ENCODE data around the gene CAMSAP1.

CAMSAP1 gene

GRCh38 chr9:135766251-135766650 lies 141.1 kb downstream of the CAMSAP1 start:
- TF ChIP-seq POLR2A (IDR thresholded peaks at IDR 0.05; ENCODE audit: low read depth, low read length), result no peak
- TF ChIP-seq SPI1 (IDR thresholded peaks at IDR 0.05; ENCODE audit: low read depth, low read length), result no peak
- no peak for TF ChIP-seq POU2F2 (IDR thresholded peaks at IDR 0.05; ENCODE audit: low read depth, low read length)
- no peak for TF ChIP-seq TAF1 (IDR thresholded peaks at IDR 0.05; ENCODE audit: low read depth, low read length)
- TF ChIP-seq PAX5 (IDR thresholded peaks at IDR 0.05; ENCODE audit: insufficient read depth, low read length, severe bottlenecking), result no peak
- TF ChIP-seq POLR2AphosphoS5 (IDR thresholded peaks at IDR 0.05; ENCODE audit: low read depth, low read length), result no peak
- DNase-seq (ENCODE audit: insufficient read length, low spot score) (no peak), FAIRE-seq (no peak)

- DNase-seq (ENCODE audit: insufficient read length, low spot score) (no peak), FAIRE-seq (no peak)
- no peak for TF ChIP-seq POU2F2 (IDR thresholded peaks at IDR 0.05; ENCODE audit: low read depth, low read length)
- no peak for TF ChIP-seq PAX5 (IDR thresholded peaks at IDR 0.05; ENCODE audit: insufficient read depth, low read length, severe bottlenecking)
- no peak for TF ChIP-seq TAF1 (IDR thresholded peaks at IDR 0.05; ENCODE audit: low read depth, low read length)
- TF ChIP-seq POLR2A (IDR thresholded peaks at IDR 0.05; ENCODE audit: low read depth, low read length), result no peak
- no peak for TF ChIP-seq POLR2AphosphoS5 (IDR thresholded peaks at IDR 0.05; ENCODE audit: low read depth, low read length)
- TF ChIP-seq SPI1 (IDR thresholded peaks at IDR 0.05; ENCODE audit: low read depth, low read length), result no peak
Measured at GRCh38 chr9:135765416-135765815, 141.9 kb downstream of the CAMSAP1 start.

GRCh38 chr9:135764731-135765130 lies 142.6 kb downstream of the CAMSAP1 start:
- DNase-seq (ENCODE audit: insufficient read length, low spot score) (no peak), FAIRE-seq (no peak)
- TF ChIP-seq POLR2A (IDR thresholded peaks at IDR 0.05; ENCODE audit: low read depth, low read length), result no peak
- TF ChIP-seq SPI1 (IDR thresholded peaks at IDR 0.05; ENCODE audit: low read depth, low read length), result no peak
- TF ChIP-seq TAF1 (IDR thresholded peaks at IDR 0.05; ENCODE audit: low read depth, low read length), result no peak
- TF ChIP-seq POLR2AphosphoS5 (IDR thresholded peaks at IDR 0.05; ENCODE audit: low read depth, low read length), result no peak
- no peak for TF ChIP-seq PAX5 (IDR thresholded peaks at IDR 0.05; ENCODE audit: insufficient read depth, low read length, severe bottlenecking)
- no peak for TF ChIP-seq POU2F2 (IDR thresholded peaks at IDR 0.05; ENCODE audit: low read depth, low read length)

- no peak for FAIRE-seq
- TF ChIP-seq POLR2A (IDR thresholded peaks at IDR 0.05; ENCODE audit: low read depth, low read length) (no peak), PAX5 (IDR thresholded peaks at IDR 0.05; ENCODE audit: insufficient read depth, low read length, severe bottlenecking) (no peak), TAF1 (IDR thresholded peaks at IDR 0.05; ENCODE audit: low read depth, low read length) (no peak), SPI1 (IDR thresholded peaks at IDR 0.05; ENCODE audit: low read depth, low read length) (no peak), POLR2AphosphoS5 (IDR thresholded peaks at IDR 0.05; ENCODE audit: low read depth, low read length) (no peak), POU2F2 (IDR thresholded peaks at IDR 0.05; ENCODE audit: low read depth, low read length) (no peak)
Measured at GRCh38 chr9:135763716-135764446, 143.5 kb downstream of the CAMSAP1 start.

DNA sequence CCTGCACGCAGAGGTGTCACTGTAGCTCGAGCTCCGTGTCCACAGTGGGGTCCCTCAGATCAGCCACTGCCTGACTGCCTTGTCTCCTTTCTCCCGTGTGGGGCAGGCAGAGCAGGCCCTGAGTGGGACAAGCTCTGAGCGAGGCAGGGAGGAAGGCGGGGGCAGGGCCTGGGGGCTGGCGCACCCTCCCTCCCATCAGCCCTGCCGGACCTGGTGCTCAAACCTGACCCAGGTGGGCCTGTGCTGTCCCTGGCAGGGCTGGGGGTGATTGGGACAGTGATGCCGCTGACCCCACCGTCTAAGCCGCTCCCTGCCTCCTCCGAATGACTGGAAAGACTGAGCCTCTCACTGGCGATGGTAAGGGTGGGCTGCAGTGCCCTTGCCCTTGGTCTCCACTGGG lies 144.4 kb downstream of the CAMSAP1 start:
- no peak for FAIRE-seq
- TF ChIP-seq POLR2A (IDR thresholded peaks at IDR 0.05; ENCODE audit: low read depth, low read length), result no peak
- no peak for TF ChIP-seq POLR2AphosphoS5 (IDR thresholded peaks at IDR 0.05; ENCODE audit: low read depth, low read length)
- no peak for TF ChIP-seq PAX5 (IDR thresholded peaks at IDR 0.05; ENCODE audit: insufficient read depth, low read length, severe bottlenecking)
- no peak for TF ChIP-seq POU2F2 (IDR thresholded peaks at IDR 0.05; ENCODE audit: low read depth, low read length)
- TF ChIP-seq SPI1 (IDR thresholded peaks at IDR 0.05; ENCODE audit: low read depth, low read length), result no peak
- no peak for TF ChIP-seq TAF1 (IDR thresholded peaks at IDR 0.05; ENCODE audit: low read depth, low read length)
- DNase-seq (ENCODE audit: insufficient read length, low spot score), result no peak

More at GRCh38 chr9:135763716-135764446, 143.5 kb downstream of the CAMSAP1 start:
- no peak for DNase-seq (ENCODE audit: insufficient read length, low spot score)

DNA sequence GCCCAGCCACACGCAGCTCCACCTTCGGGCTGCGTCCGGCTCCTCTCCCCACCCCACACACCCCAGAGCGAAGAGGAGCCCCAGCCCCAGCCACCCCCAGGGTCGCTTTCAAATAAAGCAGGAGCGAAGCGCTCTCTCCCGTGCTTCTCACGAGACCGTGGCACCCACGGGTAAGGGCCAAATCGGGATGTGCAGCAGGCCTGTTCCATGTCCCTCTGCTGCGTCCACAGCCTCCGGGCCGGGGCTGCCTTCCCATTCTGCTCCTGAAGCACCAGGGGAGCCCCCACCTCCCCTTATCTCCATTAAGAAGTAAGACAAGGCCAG lies 145.5 kb downstream of the CAMSAP1 start:
- TF ChIP-seq SPI1 (IDR thresholded peaks at IDR 0.05; ENCODE audit: low read depth, low read length), result no peak
- TF ChIP-seq POLR2A (IDR thresholded peaks at IDR 0.05; ENCODE audit: low read depth, low read length), result no peak
- TF ChIP-seq POU2F2 (IDR thresholded peaks at IDR 0.05; ENCODE audit: low read depth, low read length), result no peak
- no peak for TF ChIP-seq POLR2AphosphoS5 (IDR thresholded peaks at IDR 0.05; ENCODE audit: low read depth, low read length)
- no peak for TF ChIP-seq TAF1 (IDR thresholded peaks at IDR 0.05; ENCODE audit: low read depth, low read length)
- TF ChIP-seq PAX5 (IDR thresholded peaks at IDR 0.05; ENCODE audit: insufficient read depth, low read length, severe bottlenecking), result no peak
- DNase-seq (ENCODE audit: insufficient read length, low spot score), result no peak
- FAIRE-seq, result no peak

DNA sequence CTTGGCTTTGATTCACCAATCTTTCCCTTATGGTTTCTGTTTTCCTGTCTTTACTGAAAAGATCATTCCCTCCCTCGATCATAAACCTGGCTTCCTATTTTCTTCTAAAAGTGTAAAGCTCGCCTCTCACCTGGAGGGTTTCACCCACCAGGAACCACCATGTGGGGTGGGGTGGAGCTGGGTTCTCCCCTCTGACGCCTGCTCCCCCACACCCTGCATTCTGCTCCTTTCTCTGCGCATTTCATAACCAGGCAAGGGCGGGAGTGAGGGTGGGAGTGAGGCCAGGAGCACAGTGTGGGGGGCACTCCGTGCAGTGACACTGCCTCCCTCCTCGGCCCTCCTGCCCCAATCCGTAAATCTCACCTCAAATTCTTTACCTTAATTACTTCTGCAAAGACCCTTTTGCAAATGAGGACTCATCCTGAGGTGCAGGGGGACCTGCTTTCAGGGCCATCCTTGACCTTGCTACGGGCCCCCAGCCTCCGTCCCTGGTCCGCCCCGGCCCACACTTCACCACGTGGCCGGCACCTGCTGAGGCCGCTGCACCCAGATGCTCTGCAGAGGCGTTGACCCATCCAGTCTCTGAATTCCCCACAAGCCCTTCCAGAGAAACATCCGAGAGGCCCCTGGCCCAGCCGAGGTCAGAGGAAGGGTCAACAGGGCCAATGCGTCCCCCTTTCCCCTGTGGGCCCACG lies 146.0 kb downstream of the CAMSAP1 start:
- FAIRE-seq (no peak), DNase-seq (ENCODE audit: insufficient read length, low spot score) (no peak)
- no peak for TF ChIP-seq POU2F2 (IDR thresholded peaks at IDR 0.05; ENCODE audit: low read depth, low read length)
- TF ChIP-seq PAX5 (IDR thresholded peaks at IDR 0.05; ENCODE audit: insufficient read depth, low read length, severe bottlenecking), result no peak

GRCh38 chr9:135760465-135760864 lies 146.9 kb downstream of the CAMSAP1 start:
- FAIRE-seq (no peak), DNase-seq (ENCODE audit: insufficient read length, low spot score) (no peak)
- TF ChIP-seq POU2F2 (IDR thresholded peaks at IDR 0.05; ENCODE audit: low read depth, low read length), result no peak
- no peak for TF ChIP-seq TAF1 (IDR thresholded peaks at IDR 0.05; ENCODE audit: low read depth, low read length)
- TF ChIP-seq PAX5 (IDR thresholded peaks at IDR 0.05; ENCODE audit: insufficient read depth, low read length, severe bottlenecking), result no peak
- TF ChIP-seq POLR2AphosphoS5 (IDR thresholded peaks at IDR 0.05; ENCODE audit: low read depth, low read length), result no peak
- TF ChIP-seq POLR2A (IDR thresholded peaks at IDR 0.05; ENCODE audit: low read depth, low read length), result no peak
- no peak for TF ChIP-seq SPI1 (IDR thresholded peaks at IDR 0.05; ENCODE audit: low read depth, low read length)

DNA sequence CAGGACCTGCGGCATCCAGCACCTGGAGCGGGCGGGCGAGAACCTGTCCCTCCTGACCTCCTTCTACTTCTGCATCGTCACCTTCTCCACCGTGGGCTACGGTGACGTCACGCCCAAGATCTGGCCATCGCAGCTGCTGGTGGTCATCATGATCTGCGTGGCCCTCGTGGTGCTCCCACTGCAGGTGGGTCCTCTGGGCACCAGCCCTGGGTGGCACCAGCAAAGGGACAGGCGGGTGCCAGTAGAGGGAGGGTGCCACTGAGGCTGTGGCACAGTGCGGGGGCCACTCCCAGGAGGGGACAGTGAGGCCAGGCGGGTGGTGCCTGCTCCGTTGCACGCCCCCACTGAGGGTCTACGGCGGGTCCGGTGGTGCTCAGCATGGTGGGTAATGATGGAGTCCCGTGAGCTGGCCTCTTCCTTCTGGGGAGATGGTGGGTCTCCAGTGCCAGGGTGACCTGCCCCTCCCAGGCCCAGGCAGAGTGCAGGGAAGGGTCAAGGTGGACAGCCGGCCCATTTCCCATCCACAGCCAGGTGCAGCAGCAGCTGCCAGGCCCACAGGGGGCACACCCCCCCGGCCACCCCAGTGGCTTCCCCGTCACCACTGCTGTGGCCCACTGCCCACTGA lies 147.6 kb downstream of the CAMSAP1 start:
- TF ChIP-seq POLR2A (IDR thresholded peaks at IDR 0.05; ENCODE audit: low read depth, low read length) (no peak), SPI1 (IDR thresholded peaks at IDR 0.05; ENCODE audit: low read depth, low read length) (no peak), POLR2AphosphoS5 (IDR thresholded peaks at IDR 0.05; ENCODE audit: low read depth, low read length) (no peak), TAF1 (IDR thresholded peaks at IDR 0.05; ENCODE audit: low read depth, low read length) (no peak), POU2F2 (IDR thresholded peaks at IDR 0.05; ENCODE audit: low read depth, low read length) (no peak), PAX5 (IDR thresholded peaks at IDR 0.05; ENCODE audit: insufficient read depth, low read length, severe bottlenecking) (no peak)
- FAIRE-seq (no peak), DNase-seq (ENCODE audit: insufficient read length, low spot score) (no peak)

All from GM12891 (cell line).